Stimulated activated naive CD8-positive, alpha-beta T cell treated with anti-CD3 and anti-CD28 coated beads, Interleukin-15, Interleukin-2, amounts not matched to agents 100 ng/mL and 50 ng/mL, for 24 hours (primary cell): ENCODE data around the gene UST.
A peak's percentile ranks its signal among the peaks of the same experiment; 100 is the strongest.

ENCODE experiments used
- H3K27ac Mint-ChIP-seq: one replicate; pipeline ENCODE4 v1.8.0; 2021; ENCODE audit warnings: mild to moderate bottlenecking, mixed read lengths
- H3K27me3 Mint-ChIP-seq: one replicate; pipeline ENCODE4 v1.8.0; 2021; ENCODE audit warnings: mixed read lengths
- H3K36me3 Mint-ChIP-seq: one replicate; pipeline ENCODE4 v1.8.0; 2021; ENCODE audit warnings: low read depth, mixed read lengths
- H3K4me1 Mint-ChIP-seq: one replicate; pipeline ENCODE4 v1.8.0; 2021; ENCODE audit warnings: low read depth, mixed read lengths
- H3K4me3 Mint-ChIP-seq: one replicate; pipeline ENCODE4 v1.8.0; 2021; ENCODE audit warnings: mild to moderate bottlenecking, mixed read lengths
- H3K9me3 Mint-ChIP-seq: one replicate; pipeline ENCODE4 v1.8.0; 2021; ENCODE audit warnings: mixed read lengths

UST gene, protein sequence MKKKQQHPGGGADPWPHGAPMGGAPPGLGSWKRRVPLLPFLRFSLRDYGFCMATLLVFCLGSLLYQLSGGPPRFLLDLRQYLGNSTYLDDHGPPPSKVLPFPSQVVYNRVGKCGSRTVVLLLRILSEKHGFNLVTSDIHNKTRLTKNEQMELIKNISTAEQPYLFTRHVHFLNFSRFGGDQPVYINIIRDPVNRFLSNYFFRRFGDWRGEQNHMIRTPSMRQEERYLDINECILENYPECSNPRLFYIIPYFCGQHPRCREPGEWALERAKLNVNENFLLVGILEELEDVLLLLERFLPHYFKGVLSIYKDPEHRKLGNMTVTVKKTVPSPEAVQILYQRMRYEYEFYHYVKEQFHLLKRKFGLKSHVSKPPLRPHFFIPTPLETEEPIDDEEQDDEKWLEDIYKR

DNA sequence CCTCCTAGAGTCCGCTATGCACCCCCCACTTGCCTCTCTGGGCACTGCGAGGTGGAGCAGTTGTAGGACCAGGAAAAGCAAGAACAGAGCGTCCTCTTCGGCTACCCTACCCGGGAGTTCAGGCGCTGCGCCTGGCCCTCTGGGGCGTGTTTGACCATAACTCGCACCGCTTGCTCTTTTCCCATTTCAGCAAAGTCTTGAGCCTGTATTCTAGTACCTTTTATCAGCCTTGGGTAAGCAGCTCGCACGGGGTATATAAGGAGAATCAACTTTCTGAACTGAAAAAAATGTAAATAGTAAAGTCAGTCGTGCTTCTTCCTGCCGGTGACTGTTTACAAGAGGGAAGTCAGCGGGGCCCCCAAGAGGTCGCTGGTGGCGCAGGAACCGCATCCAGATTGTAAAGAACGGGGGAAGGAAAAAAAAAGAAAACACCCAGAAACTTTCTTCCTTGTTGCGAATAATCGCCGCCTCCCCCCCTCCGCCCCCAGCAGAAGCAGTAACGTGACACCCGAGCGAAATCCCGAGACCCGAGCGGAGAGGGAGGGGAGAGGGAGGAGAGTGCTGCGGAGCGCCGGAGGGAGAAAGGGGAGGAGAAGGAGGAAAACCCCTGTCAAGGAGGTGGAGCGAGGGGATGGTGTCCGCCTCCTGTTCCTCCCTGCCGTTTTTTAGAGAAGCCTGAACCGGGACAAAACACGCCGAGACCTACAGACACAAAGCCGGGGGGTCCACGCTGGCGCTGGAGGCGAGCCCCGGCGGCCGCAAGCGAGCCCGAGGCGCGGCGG lies at the start of gene UST:
TSS of gene UST (plus strand) at position 668 of the 782 bp plus-strand sequence. CDS start 401 bp downstream, outside the sequence.
- Mint-ChIP-seq H3K9me3 (no peaks in the 10 kb centered on the region), H3K36me3 (no peaks in the 10 kb centered on the region), H3K27ac (peak within 1 kb of the TSS; percentile 59), H3K27me3 (peaks cover 49% of the 10 kb centered on the region), H3K4me1 (peaks cover 28% of the 10 kb centered on the region), H3K4me3 (peak within 1 kb of the TSS; percentile 88)

DNA sequence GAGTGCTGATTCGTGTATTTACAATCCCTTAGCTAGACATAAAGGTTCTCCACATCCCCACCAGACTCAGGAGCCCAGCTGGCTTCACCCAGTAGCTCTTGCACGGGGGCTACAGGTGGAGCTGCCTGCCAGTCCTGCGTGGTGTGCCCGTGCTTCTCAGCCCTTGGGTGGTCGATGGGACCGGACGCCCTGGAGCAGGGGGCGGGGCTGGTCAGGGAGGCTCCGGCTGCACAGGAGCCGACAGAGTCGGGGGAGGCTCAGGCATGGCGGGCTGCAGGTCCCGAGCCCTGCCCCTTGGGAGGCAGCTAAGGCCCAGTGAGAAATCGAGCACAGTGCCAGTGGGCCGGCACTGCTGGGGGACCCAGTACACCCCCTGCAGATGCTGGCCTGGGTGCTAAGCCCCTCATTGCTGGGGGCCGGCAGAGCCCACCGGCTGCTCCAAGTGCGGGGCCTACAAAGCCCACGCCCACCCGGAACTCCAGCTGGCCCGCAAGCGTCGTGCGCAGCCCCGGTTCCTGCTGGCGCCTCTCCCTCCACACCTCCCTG lies 48.9 kb upstream of the UST start:
- H3K36me3 Mint-ChIP-seq = no peaks in the 10 kb centered on the region
- peaks cover 4% of the 10 kb centered on the region for H3K9me3 Mint-ChIP-seq
- no peak overlapping the region for H3K27ac Mint-ChIP-seq
- H3K27me3 Mint-ChIP-seq = peaks cover 6% of the 10 kb centered on the region
- H3K4me1 Mint-ChIP-seq = peaks cover 24% of the 10 kb centered on the region
- H3K4me3 Mint-ChIP-seq = no peak overlapping the region

DNA sequence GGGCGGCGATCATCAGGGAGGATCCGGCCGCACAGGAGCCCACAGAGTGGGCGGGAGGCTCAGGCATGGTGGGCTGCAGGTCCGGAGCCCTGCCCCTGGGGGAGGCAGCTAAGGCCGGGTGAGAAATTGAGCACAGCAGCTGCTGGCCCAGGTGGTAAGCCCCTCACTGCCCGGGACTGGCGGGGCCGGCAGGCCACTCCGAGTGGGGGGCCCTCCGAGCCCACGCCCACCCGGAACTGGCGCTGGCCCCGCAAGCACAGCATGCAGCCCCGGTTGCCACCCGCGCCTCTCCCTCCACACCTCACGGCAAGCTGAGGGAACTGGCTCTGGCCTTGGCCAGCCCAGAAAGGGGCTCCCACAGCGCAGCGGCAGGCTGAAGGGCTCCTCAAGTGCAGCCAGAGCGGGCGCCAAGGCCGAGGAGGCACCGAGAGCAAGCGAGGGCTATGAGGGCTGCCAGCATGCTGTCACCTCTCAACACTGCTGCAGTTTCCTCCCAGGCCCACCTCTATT lies 48.1 kb upstream of the UST start:
- Mint-ChIP-seq H3K9me3 (peaks cover 10% of the 10 kb centered on the region), H3K27ac (no peak overlapping the region), H3K4me1 (peaks cover 22% of the 10 kb centered on the region), H3K27me3 (peaks cover 8% of the 10 kb centered on the region), H3K4me3 (no peak overlapping the region), H3K36me3 (no peaks in the 10 kb centered on the region)

DNA sequence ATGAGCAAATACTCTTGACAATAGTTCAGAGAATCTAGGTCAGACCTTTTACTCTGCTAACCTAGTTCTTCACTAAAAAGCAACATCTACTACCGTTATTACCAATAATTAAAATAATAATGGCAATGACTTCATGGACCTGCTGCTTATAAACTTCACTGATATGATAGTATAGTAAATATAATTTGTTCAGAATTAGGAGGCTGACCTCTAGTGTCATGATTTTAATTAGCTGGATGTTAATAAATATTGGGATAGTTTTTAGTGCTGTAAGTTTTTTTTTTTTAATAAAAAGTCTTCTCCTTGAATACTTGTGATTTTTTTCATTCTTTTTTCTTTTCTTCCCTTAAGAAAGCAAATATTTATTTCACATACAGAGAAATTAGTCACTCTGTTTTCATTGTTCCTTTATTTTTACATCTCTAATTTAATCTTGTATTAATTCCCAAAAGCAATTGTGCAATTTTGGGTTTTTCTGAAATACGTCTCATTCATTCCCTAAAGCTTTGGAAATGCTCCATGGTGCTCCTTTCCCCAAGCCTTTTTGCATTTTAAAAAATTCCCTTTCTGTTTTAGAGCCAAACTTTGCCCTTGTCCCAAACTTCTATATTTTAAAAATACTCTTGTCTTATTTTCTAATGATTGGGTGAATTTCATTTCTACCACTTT lies 46.6 kb upstream of the UST start:
- no peaks in the 10 kb centered on the region for H3K36me3 Mint-ChIP-seq
- peaks cover 10% of the 10 kb centered on the region for H3K9me3 Mint-ChIP-seq
- H3K27me3 Mint-ChIP-seq = peaks cover 8% of the 10 kb centered on the region
- H3K27ac Mint-ChIP-seq = no peak overlapping the region
- H3K4me1 Mint-ChIP-seq = peaks cover 10% of the 10 kb centered on the region
- H3K4me3 Mint-ChIP-seq = peak overlapping the region; percentile 76

DNA sequence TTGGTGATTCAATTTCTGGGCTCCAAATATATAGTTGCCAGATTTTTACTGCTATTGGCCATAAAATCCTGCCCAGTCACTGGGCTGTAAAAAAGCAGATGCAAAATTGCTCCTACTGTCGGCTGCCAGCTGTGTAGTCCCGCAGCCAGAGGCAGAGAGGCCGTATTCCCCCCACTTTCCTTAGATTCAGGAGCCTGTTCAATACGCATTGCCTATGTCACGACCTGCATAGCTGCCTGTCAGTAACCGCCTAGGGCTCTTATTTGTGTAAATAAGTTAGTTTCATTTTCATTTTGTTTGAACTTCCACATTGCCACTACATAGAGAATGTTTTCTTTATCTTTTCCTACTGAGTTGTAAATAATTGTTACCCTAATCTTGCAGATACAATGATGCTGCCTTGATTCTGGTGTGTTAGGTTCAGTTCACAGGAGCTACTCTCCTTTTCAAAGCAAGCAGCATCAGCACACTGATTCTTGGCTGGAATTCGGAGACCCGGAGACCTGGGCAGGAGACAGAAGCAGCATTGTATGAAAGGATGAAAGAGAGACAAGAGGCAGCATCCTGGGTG lies 46.0 kb upstream of the UST start:
- Mint-ChIP-seq H3K27ac (no peak overlapping the region), H3K9me3 (peaks cover 10% of the 10 kb centered on the region), H3K27me3 (peaks cover 8% of the 10 kb centered on the region), H3K4me3 (peak overlapping the region; percentile 76), H3K36me3 (no peaks in the 10 kb centered on the region), H3K4me1 (peaks cover 10% of the 10 kb centered on the region)

DNA sequence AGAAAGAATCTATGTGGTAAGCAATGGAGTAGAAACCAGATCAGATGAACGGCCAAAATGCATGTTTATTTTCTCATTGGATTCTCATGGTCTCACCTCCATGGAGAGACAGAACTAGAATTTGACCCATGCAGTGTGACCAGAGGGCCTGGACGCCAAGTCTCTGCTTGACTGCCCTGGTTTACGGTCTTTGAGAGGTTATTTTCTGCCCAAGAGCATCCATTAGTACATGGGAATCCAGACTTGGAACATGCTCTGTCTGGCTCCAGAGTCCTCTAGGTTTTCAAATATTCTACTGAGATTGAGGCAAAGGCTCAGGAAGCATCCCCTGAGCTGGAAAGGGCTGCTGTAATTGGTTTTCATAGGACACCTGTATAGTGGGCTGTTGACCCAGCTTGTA lies 45.5 kb upstream of the UST start:
- H3K4me3 Mint-ChIP-seq = peak overlapping the region; percentile 76
- H3K27ac Mint-ChIP-seq = no peak overlapping the region
- H3K36me3 Mint-ChIP-seq = no peaks in the 10 kb centered on the region
- H3K4me1 Mint-ChIP-seq = peaks cover 10% of the 10 kb centered on the region
- peaks cover 10% of the 10 kb centered on the region for H3K9me3 Mint-ChIP-seq
- H3K27me3 Mint-ChIP-seq = peaks cover 8% of the 10 kb centered on the region

DNA sequence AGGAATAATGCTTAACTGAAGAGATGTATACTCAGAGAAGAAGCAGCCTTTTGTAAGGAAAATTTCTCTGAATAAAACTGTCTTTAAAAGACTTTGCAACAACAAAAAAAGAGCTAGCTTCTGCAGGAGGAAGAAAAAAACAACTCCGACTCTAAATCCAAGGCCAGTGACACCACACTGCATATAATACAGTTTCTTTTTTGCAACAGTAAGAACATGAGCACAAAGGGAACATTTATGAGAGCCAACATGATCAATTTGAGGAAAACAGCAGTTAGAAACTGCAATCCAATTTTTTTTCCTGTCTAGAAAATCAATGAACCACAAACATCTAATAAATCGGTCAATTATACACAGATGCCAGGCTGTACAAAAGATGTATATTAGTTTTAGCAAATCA lies 42.9 kb upstream of the UST start:
- no peaks in the 10 kb centered on the region for H3K36me3 Mint-ChIP-seq

DNA sequence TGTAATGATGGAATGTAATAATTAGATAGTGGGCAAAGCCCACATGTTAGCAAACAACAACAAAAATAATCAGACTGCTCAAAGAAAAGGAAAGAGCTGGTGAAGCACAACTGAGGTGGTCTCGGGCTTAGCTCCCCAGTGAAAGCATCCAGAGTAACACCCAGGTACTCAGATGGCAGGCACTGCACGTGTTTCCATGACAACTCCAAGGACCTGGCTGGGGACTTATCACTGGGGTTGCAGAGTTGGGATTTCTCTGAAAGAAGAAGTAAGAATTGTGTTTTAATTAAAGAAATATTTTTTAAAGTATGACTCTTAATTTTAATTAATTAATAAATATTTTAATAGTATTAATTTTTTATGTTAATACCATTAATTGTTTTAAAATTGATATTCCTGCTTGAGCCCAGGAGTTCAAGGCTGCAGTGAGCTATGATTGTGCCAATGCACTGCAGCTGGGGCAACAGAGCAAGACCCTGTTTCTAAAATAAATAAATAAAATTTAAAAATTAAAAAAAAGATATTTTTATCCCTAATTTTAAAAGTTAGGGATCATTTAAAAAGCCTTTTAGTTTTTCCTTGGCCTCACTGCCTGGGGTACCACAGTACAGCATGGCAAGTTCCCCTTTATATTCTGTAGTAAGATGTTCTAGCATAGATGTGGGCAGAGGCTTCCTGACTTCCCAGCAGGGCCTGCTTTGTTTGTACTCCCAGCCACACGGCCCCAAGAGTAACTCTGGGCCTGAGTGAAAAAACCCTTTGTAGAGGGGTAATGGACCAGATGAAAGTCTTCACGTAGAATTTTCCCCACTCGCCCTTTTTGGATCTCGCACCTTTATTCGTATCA lies 42.2 kb upstream of the UST start:
- peaks cover 10% of the 10 kb centered on the region for H3K9me3 Mint-ChIP-seq
- H3K27me3 Mint-ChIP-seq = peaks cover 8% of the 10 kb centered on the region
- H3K27ac Mint-ChIP-seq = no peak overlapping the region
- H3K4me3 Mint-ChIP-seq = no peak overlapping the region
- H3K4me1 Mint-ChIP-seq = peaks cover 10% of the 10 kb centered on the region
- H3K36me3 Mint-ChIP-seq = no peaks in the 10 kb centered on the region

More for the DNA sequence above, 42.9 kb upstream of the UST start:
- no peak overlapping the region for H3K4me3 Mint-ChIP-seq
- peaks cover 8% of the 10 kb centered on the region for H3K27me3 Mint-ChIP-seq
- H3K9me3 Mint-ChIP-seq = peaks cover 10% of the 10 kb centered on the region
- H3K27ac Mint-ChIP-seq = no peak overlapping the region
- peaks cover 10% of the 10 kb centered on the region for H3K4me1 Mint-ChIP-seq

DNA sequence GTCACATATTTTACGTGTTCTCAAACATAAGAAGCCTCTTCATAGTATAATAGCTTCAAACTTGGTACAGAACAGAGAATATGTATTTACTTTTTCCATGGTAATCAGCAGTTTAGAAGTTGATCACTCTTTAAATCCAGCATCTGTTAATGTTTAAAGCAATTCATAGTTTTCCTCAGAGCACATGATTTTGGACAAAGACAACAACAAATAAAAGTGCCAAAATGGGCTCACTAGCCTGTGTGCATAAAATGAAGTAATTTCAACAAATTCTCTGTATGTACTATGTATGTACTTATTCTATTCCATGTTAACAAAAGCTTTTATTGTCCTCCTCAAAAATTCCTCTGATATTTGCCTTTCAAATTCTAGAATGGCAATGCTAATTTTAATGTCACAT lies 38.1 kb upstream of the UST start:
- no peak overlapping the region for H3K27ac Mint-ChIP-seq
- no peak overlapping the region for H3K4me3 Mint-ChIP-seq
- no peaks in the 10 kb centered on the region for H3K27me3 Mint-ChIP-seq
- H3K9me3 Mint-ChIP-seq = no peaks in the 10 kb centered on the region
- no peaks in the 10 kb centered on the region for H3K4me1 Mint-ChIP-seq
- H3K36me3 Mint-ChIP-seq = no peaks in the 10 kb centered on the region

DNA sequence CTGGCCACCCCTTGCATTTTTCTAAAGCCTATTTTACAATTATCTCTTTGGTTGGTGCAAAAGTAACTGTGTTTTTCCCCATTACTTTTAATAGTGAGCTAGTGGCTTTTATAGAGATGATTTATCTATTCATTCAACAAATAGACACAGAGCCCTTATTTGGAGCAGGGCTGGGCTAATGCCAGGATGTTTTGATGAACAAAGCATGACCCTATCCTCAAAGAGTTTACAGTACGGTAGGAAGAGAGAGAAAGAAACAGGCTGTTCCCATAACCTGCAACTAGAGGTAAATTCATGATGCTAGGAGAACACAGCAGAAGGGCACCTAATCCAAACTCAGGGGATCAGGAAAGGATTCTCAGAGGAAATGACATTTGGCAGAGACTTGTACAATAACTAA lies 37.3 kb upstream of the UST start:
- no peaks in the 10 kb centered on the region for H3K4me1 Mint-ChIP-seq
- no peaks in the 10 kb centered on the region for H3K36me3 Mint-ChIP-seq
- no peak overlapping the region for H3K27ac Mint-ChIP-seq
- H3K4me3 Mint-ChIP-seq = no peak overlapping the region
- no peaks in the 10 kb centered on the region for H3K27me3 Mint-ChIP-seq
- no peaks in the 10 kb centered on the region for H3K9me3 Mint-ChIP-seq

DNA sequence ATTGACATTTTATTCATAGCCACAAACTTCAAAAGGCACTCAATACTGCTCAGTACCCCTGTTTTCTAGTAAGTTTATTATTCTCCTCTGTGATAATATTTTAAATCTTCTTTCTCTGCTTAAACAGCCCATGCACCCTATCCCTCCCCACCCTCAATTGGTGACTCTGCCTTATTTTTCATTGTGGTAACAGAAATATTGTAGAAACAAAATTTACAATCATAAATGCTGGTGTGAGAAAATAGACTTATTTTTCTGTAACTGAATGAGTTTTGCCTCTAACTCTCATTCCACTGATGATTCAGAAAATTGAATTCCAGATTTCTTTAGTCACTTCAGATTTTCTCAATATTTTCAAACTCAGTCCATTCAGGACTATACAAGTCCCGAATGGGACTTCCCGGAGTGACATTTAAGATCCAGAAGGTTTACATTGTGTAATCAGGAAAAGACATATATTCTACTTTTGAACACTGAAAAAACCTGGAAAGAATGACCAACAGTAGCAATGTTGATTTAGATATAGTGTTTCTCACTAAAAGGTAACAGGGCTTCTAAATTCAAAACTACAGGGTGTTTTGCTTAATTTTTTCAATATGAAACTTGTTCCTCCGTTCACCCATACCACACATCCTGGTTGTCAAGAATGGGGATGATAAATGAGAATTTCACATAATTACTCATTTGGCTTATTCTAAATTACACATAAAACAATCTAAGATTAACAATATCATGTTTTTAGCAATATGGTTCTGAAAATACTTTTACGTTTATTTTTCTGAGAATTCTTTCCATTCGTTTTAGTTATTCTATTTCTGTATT lies 34.8 kb upstream of the UST start:
- Mint-ChIP-seq H3K4me3 (no peak overlapping the region), H3K36me3 (no peaks in the 10 kb centered on the region), H3K27me3 (peaks cover 7% of the 10 kb centered on the region), H3K4me1 (no peaks in the 10 kb centered on the region), H3K27ac (no peak overlapping the region), H3K9me3 (peaks cover 5% of the 10 kb centered on the region)

DNA sequence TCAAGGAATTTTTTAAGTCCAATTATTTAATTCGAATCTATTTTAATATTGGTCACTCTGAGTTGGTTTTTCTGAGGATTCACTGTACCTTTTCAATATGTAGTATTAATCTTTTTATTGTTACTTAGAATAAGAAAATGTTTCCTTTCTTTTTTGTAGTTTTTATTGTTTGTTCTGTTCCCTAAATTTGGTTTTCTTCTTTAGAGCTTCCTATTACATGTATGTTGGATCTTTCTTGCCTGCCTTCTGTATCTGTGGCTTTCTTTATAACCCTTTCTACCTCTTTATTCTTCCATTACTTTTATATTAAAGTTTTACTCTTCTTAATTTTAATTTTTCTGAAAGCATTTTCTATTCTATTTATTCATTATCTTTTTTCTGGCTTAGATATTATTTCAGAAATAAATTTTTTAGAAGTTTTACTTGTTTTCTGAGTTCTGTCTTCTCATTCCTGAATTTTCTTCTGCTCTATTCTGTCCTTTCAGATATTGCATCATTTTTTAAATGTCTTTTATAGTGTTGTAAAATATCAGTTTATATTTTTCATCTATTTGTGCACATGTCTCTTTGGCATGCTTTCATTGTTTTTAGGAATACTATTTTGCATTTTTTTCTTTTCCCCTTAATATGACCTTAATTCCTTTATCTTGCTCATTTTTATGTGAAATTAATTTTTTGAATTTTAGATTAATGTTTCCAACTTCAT lies 33.6 kb upstream of the UST start:
- Mint-ChIP-seq H3K36me3 (no peaks in the 10 kb centered on the region), H3K27me3 (peaks cover 7% of the 10 kb centered on the region), H3K4me1 (no peaks in the 10 kb centered on the region), H3K4me3 (no peak overlapping the region), H3K27ac (no peak overlapping the region), H3K9me3 (peaks cover 5% of the 10 kb centered on the region)

DNA sequence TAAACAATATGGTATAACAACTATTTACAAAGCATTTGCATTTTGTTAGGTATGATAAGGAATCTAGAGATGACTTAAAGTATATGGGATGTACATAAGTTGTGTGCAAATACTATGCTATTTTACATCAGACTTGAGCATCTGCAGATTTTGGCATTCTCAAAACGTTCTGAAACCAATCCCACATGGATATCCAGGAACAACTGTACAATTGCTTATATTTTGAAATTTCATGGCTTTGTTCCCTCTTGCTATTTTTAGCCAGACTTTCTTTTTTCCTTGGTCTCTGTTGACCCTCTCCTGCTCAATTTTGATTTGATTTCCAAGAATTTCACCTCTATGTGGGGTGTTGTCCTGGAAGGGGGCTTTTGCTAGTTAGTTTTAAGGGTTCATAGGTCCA lies 32.9 kb upstream of the UST start:
- Mint-ChIP-seq H3K4me3 (no peak overlapping the region), H3K27me3 (peaks cover 9% of the 10 kb centered on the region), H3K4me1 (no peaks in the 10 kb centered on the region), H3K36me3 (no peaks in the 10 kb centered on the region), H3K9me3 (peaks cover 5% of the 10 kb centered on the region), H3K27ac (no peak overlapping the region)
